ENCODE results near the gene IL16. TPM values are rescaled to one million over a fixed set of nuclear protein-coding genes. Genes with fewer than 3 reads are reported as not detected.
"Not testable (repeated sequence)": the region's sequence is repeated elsewhere in the genome, so short reads cannot be mapped to it uniquely, and the experiment has no call there.

The IL16 gene
- total and polyA plus RNA-seq, 9 of the 15 experiments (the other 6 are each of a cell fraction or from before 2014, with no cell fraction given), result 1.4 to 18.8 (median 10.6) TPM

DNA sequence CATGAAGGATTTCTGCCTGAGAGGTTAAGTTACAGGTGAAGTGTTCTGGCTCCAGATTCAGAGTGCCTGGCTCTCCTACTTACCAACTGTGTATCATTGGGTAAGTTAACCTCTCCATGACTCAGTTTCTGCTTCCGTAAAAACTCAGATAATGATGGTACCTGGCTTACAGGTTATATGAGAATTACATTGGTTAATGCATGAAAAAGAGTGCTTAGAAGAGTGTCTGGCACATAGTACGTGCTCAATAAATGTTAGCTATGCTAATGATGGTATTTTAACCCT lies 38.8 kb upstream of the IL16 start:
- H3K4me2 ChIP-seq (ENCODE audit: insufficient read depth, low read length), result no peak overlapping the region
- no TSS peak for BruUV-seq (replicated peaks)
- 0 out of 3 replicates have a peak, but pooled peaks cover 3% of the 10 kb centered on the region for H3K36me3 ChIP-seq (ENCODE audit: control insufficient read depth, insufficient read depth, low read length)
- intact Hi-C loops (cut with micrococcal nuclease) (no loop called here), in situ Hi-C loops (cut with MboI) (no loop called here)
- no peak for FAIRE-seq
- no peak overlapping the region for H3K27ac ChIP-seq (ENCODE audit: extremely low read depth, low read depth, low read length)
- H3K4me1 ChIP-seq (replicated peaks in 1 of 2; ENCODE audit: control insufficient read depth in 2 of 2, insufficient read depth in 2 of 2, low read length in 2 of 2), result no peaks in the 10 kb centered on the region; a peak in 1 of 5 replicates
- no peak overlapping the region for H3K9ac ChIP-seq (ENCODE audit: insufficient read depth in 1 of 2, low read depth in 2 of 2, low read length in 2 of 2)
- POLR2A ChIA-PET, result interaction anchor here (0.8 kb wide), 1 partner anchor 57 kb away, joined by 3 read pairs; no protein-coding TSS in a partner anchor
- CTCF ChIA-PET (ENCODE audit: low intra/inter-chr PET ratio), result no interaction called here
- DNase-seq (ENCODE audit: extremely low read depth in 1 of 4, low spot score in 3 of 4), result no peak
- H3K27me3 ChIP-seq (ENCODE audit: control insufficient read depth in 2 of 2, insufficient read depth in 2 of 2, low read length in 2 of 2), result no peaks in the 10 kb centered on the region
- WGBS (ENCODE audit: insufficient coverage, low coverage, missing lambda C conversion rate), result 82% methylated on average over 2 of the region's 2 CpGs
- TF ChIP-seq, protein P1, sequence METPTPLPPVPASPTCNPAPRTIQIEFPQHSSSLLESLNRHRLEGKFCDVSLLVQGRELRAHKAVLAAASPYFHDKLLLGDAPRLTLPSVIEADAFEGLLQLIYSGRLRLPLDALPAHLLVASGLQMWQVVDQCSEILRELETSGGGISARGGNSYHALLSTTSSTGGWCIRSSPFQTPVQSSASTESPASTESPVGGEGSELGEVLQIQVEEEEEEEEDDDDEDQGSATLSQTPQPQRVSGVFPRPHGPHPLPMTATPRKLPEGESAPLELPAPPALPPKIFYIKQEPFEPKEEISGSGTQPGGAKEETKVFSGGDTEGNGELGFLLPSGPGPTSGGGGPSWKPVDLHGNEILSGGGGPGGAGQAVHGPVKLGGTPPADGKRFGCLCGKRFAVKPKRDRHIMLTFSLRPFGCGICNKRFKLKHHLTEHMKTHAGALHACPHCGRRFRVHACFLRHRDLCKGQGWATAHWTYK (CRISPR knock-in tag; IDR thresholded peaks at IDR 0.05), result no peak
- peak; percentile 15; the same call in 1 of the 2 replicates for TF ChIP-seq BCOR (IDR thresholded peaks at IDR 0.05)
- no peaks in the 10 kb centered on the region for H3K9me1 ChIP-seq (ENCODE audit: control insufficient read depth, insufficient read depth, low read length)
- H4K20me1 ChIP-seq (replicated peaks; ENCODE audit: control insufficient read depth, insufficient read depth, low read length), result no peaks in the 10 kb centered on the region
- no peak for ATAC-seq
- H2AFZ ChIP-seq (ENCODE audit: low read depth, low read length), result no peak overlapping the region
- H3K9me3 ChIP-seq (replicated peaks; ENCODE audit: control insufficient read depth, insufficient read depth, low read depth, low read length), result no peaks in the 10 kb centered on the region
- no peak overlapping the region for H3K4me3 ChIP-seq
- H3K79me2 ChIP-seq (ENCODE audit: control insufficient read depth, insufficient read depth, low read length), result no peaks in the 10 kb centered on the region

- H3K36me3 ChIP-seq (ENCODE audit: control insufficient read depth, insufficient read depth, low read length); H3K9me1 ChIP-seq (ENCODE audit: control insufficient read depth, insufficient read depth, low read length); BruUV-seq (replicated peaks); H3K4me1 ChIP-seq (replicated peaks in 1 of 2; ENCODE audit: control insufficient read depth in 2 of 2, insufficient read depth in 2 of 2, low read length in 2 of 2); DNase-seq (ENCODE audit: extremely low read depth in 1 of 4, low spot score in 3 of 4); H3K4me2 ChIP-seq (ENCODE audit: insufficient read depth, low read length); H2AFZ ChIP-seq (ENCODE audit: low read depth, low read length); H3K27ac ChIP-seq (ENCODE audit: extremely low read depth, low read depth, low read length); H3K4me3 ChIP-seq; ATAC-seq; POLR2A ChIA-PET; intact Hi-C loops (cut with micrococcal nuclease); H3K9ac ChIP-seq (ENCODE audit: insufficient read depth in 1 of 2, low read depth in 2 of 2, low read length in 2 of 2); H3K79me2 ChIP-seq (ENCODE audit: control insufficient read depth, insufficient read depth, low read length); H3K9me3 ChIP-seq (replicated peaks; ENCODE audit: control insufficient read depth, insufficient read depth, low read depth, low read length); in situ Hi-C loops (cut with MboI); H4K20me1 ChIP-seq (replicated peaks; ENCODE audit: control insufficient read depth, insufficient read depth, low read length); H3K27me3 ChIP-seq (ENCODE audit: control insufficient read depth in 2 of 2, insufficient read depth in 2 of 2, low read length in 2 of 2); CTCF ChIA-PET (ENCODE audit: low intra/inter-chr PET ratio); FAIRE-seq: not testable (repeated sequence)
- WGBS (ENCODE audit: insufficient coverage, low coverage, missing lambda C conversion rate), result 93% methylated on average over 5 of the region's 37 CpGs
These were observed 38.1 kb upstream of the IL16 start for GRCh38 chr15:81158561-81158960.
